Gastrocnemius medialis (tissue), 4 donors: ENCODE results near the gene OR6N2.

ENCODE experiments used
- POLR2A ChIP-seq, 2 donors: fragments of 450-650 bp; IDR thresholded peaks; one replicate each; pipeline ENCODE4 v1.6.1; 2017; ENCODE audit warnings: antibody characterized with exemption in 2 of 2, mild to moderate bottlenecking in 2 of 2, moderate library complexity in 2 of 2
- TF ChIP-seq, protein P1 (sequence below), 5 experiments: fragments of 450-650 bp in 3 of 5; fragments of 200-600 bp in 2 of 5; sonication (generic) in 2 of 5; IDR thresholded peaks in 4 of 5; conservative IDR thresholded peaks in 1 of 5; 1 replicate in 4 of 5; 2 replicates in 1 of 5; pipeline ENCODE4 v1.5.1; 2016 to 2019; ENCODE audit warnings: antibody characterized with exemption in 5 of 5, mild to moderate bottlenecking in 3 of 5, moderate library complexity in 3 of 5

DNA sequence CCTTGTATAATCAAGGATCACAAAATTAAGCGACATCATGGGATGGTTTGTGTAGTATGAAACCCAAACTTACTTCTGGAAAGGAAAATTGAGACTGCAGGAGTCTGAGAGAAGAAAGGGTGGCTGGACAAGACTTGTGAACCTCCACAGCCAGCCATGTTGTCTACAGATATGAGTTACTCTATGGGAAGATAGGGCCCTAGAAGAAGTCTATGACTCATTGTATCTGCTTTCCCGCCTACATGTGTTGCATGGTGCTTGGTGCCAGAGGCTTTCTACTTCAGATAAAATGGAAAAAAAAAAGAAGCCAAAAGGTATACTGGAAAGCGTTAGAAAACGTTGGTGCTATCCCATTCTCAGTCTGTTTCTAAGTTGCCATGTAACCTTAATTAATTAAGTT is 18.7 kb upstream of the OR6N2 start:
- TF ChIP-seq, protein P1, sequence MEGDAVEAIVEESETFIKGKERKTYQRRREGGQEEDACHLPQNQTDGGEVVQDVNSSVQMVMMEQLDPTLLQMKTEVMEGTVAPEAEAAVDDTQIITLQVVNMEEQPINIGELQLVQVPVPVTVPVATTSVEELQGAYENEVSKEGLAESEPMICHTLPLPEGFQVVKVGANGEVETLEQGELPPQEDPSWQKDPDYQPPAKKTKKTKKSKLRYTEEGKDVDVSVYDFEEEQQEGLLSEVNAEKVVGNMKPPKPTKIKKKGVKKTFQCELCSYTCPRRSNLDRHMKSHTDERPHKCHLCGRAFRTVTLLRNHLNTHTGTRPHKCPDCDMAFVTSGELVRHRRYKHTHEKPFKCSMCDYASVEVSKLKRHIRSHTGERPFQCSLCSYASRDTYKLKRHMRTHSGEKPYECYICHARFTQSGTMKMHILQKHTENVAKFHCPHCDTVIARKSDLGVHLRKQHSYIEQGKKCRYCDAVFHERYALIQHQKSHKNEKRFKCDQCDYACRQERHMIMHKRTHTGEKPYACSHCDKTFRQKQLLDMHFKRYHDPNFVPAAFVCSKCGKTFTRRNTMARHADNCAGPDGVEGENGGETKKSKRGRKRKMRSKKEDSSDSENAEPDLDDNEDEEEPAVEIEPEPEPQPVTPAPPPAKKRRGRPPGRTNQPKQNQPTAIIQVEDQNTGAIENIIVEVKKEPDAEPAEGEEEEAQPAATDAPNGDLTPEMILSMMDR (IDR thresholded peaks at IDR 0.05 in 4 of 5, conservative IDR thresholded peaks at IDR 0.05 in 1 of 5): no peak
- no peak for TF ChIP-seq POLR2A (IDR thresholded peaks at IDR 0.05)
